ENCODE results near the gene VLDLR. TPM values are rescaled to one million over a fixed set of nuclear protein-coding genes. Genes with fewer than 3 reads are reported as not detected.

The VLDLR gene
- polyA plus RNA-seq, 6 donors from 2014 or later = not detected

DNA sequence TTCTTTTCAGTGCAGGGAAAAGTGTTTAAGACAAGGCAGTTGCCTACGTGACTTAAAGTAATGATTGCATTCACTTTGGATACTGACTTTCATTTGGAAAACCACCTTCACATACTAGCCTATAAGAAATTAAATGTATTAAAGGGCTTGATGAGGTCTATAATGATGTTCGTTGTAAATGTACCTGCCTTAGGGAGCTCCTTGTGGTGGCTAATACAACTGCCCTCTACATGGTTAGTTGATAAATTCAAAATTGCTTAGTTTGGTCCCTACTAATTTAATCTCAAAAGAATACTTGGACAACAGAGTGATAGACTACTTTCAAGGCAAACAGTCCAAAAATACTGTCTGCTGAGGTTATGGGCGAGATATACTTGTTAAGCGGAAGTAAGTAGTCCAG, 3.8 kb downstream of the VLDLR start:
- DNase-seq = no peak
- Mint-ChIP-seq H3K27ac (no peak overlapping the region), H3K9me3 (no peaks in the 10 kb centered on the region), H3K4me1 (peaks cover 10 to 22% (median 17%) of the 10 kb centered on the region in 3 donors), H3K4me3 (no peak overlapping the region), H3K27me3 (peaks cover 50 to 57% (median 52%) of the 10 kb centered on the region in 3 donors), H3K36me3 (no peaks in the 10 kb centered on the region)
- no peak for ATAC-seq (ENCODE audit: low read depth in 2 of 2)

DNA sequence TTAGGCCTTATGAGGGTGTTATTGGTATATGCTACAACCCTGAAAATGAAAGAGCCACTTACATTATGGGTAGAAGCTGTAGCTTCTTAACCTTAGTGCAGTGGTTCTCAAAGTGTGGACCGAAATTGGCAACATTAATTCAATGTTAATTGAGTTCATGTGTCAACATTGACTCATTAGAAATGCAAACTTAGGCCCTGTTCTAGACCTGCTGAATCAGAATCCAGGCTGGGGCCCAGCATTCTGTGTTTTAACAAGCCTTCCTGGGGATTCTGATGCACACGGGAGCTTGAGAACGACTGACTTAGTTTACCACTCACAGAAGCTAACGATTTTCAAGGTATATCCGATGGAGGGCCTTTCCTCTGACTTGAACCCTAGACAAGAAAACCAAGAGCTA, 7.3 kb downstream of the VLDLR start:
- Mint-ChIP-seq H3K4me1 (no peaks in the 10 kb centered on the region), H3K27me3 (peaks cover 34 to 45% (median 40%) of the 10 kb centered on the region in 3 donors), H3K4me3 (no peak overlapping the region), H3K9me3 (peaks cover 0 to 9% (median 0%) of the 10 kb centered on the region in 7 donors), H3K36me3 (no peaks in the 10 kb centered on the region), H3K27ac (no peak overlapping the region)
- no peak for DNase-seq
- ATAC-seq (ENCODE audit: low read depth in 2 of 2) = no peak

DNA sequence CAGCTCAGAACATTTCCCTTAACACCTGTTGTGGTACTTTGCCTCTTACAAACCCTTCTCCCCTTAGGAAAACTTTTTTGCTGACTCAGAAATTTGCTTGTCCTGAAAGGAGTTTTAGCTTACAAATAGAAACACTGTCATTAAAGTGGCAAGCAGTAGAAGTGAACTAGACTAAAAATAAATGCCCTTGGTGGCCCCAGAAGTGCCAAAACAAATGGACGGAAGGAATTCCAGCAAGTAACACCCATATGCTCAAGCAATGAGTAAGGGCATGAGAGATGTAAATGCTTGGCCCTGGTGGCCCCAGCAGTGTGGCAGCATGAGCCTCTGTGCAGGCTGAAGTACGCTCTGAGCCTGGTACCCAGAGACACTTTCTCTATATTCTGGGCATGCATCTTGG, 8.6 kb downstream of the VLDLR start:
- H3K27ac Mint-ChIP-seq = no peak overlapping the region
- H3K4me3 Mint-ChIP-seq = no peak overlapping the region
- H3K4me1 Mint-ChIP-seq = no peaks in the 10 kb centered on the region
- ATAC-seq (ENCODE audit: low read depth in 2 of 2) (no peak), DNase-seq (no peak)
- peaks cover 34 to 41% (median 34%) of the 10 kb centered on the region in 3 donors for H3K27me3 Mint-ChIP-seq
- peaks cover 0 to 9% (median 0%) of the 10 kb centered on the region in 7 donors for H3K9me3 Mint-ChIP-seq
- H3K36me3 Mint-ChIP-seq = no peaks in the 10 kb centered on the region

DNA sequence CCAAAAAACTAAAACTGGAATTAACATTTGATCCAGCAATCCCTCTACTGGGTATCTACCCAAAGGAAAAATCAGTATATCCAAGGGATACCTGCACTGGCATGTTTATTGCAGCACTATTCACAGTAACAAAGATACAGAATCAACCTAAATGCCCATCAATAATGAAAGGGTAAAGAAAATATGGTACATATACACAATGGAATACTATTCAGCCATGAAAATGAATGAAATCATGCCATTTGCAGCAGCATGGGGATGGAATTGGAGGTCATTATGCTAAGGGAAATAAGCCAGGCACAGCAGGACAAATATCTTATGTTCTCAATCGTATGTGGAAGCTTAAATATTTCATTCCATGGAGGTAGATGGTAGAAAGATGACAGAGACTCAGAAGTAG, 9.7 kb downstream of the VLDLR start:
- H3K27ac Mint-ChIP-seq = peak overlapping the region in 1 of 6 donors; percentile 27
- no peaks in the 10 kb centered on the region for H3K36me3 Mint-ChIP-seq
- no peaks in the 10 kb centered on the region for H3K4me1 Mint-ChIP-seq
- DNase-seq = no peak
- peaks cover 0 to 9% (median 0%) of the 10 kb centered on the region in 7 donors for H3K9me3 Mint-ChIP-seq
- ATAC-seq (ENCODE audit: low read depth in 2 of 2) = no peak
- H3K27me3 Mint-ChIP-seq = peaks cover 24 to 38% (median 37%) of the 10 kb centered on the region in 3 donors
- no peak overlapping the region for H3K4me3 Mint-ChIP-seq

DNA sequence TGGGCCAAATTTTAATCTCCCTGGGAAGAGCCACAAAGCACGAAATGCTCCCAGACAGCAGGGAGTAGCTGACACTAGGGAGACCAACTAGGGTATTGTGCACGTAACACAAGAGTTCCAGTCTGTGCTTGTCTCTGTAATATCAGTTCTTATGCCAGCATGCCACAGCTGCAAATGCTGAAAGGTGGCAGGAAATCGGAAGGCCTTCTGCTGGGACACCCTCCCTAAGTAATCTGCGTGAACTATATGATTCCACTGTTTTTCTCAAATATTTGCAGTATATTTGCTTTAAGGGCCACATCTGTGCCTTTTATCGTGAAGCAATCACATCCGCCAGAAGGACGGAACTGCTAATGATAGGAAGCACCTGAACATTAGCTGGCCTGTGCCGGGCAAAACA, 12.6 kb downstream of the VLDLR start:
- no peak overlapping the region for H3K27ac Mint-ChIP-seq
- peaks cover 17 to 31% (median 23%) of the 10 kb centered on the region in 3 donors for H3K27me3 Mint-ChIP-seq
- H3K4me3 Mint-ChIP-seq = no peak overlapping the region
- H3K36me3 Mint-ChIP-seq = no peaks in the 10 kb centered on the region
- no peaks in the 10 kb centered on the region for H3K4me1 Mint-ChIP-seq
- ATAC-seq (ENCODE audit: low read depth in 2 of 2) (no peak), DNase-seq (no peak)
- peaks cover 0 to 9% (median 0%) of the 10 kb centered on the region in 7 donors for H3K9me3 Mint-ChIP-seq

DNA sequence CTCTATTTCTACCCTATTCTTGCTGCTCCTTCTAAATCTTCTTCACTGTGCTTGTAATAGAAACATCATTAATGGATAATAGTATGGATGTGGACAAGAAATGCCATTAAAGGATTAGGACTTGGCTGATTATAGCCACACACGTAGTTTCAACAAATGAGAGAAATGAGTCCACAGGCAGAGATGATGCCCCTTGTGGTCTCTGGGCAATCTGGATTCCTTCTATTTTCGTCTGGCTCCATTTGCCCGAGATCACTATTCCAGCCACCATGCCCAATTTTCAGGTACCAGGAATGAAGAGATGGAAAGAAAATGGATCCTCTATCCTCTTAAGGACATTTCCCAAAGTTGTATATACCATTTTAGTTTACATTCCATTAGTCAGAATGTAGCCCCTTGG, 13.2 kb downstream of the VLDLR start:
- no peaks in the 10 kb centered on the region for H3K4me1 Mint-ChIP-seq
- no peak overlapping the region for H3K4me3 Mint-ChIP-seq
- peaks cover 17 to 31% (median 23%) of the 10 kb centered on the region in 3 donors for H3K27me3 Mint-ChIP-seq

DNA sequence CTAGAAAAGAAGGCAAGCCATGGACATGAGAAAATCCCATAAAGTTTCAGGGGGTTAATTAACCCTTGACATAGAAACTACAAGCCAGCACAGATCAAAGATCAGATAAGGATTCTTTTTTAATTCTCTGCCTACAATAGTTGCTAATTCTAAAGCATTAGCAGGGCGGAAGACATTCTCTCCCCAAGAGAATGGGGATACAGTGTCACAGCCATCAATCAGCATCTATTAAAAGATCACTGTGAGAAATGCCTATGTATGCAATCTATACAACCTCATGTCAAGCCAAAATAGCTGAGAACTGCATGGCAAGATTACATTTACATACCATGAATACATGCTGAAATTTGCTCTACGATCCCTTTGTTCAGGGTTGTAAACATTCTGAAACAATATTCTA, 14.3 kb downstream of the VLDLR start:
- Mint-ChIP-seq H3K9me3 (peaks cover 0 to 7% (median 0%) of the 10 kb centered on the region in 7 donors), H3K36me3 (no peaks in the 10 kb centered on the region), H3K4me1 (no peaks in the 10 kb centered on the region), H3K27me3 (peaks cover 17 to 31% (median 19%) of the 10 kb centered on the region in 3 donors), H3K4me3 (no peak overlapping the region), H3K27ac (no peak overlapping the region)
- ATAC-seq (ENCODE audit: low read depth in 2 of 2) (no peak), DNase-seq (no peak)

More for the DNA sequence above, 13.2 kb downstream of the VLDLR start:
- H3K27ac Mint-ChIP-seq = no peak overlapping the region
- DNase-seq (no peak), ATAC-seq (ENCODE audit: low read depth in 2 of 2) (no peak)
- no peaks in the 10 kb centered on the region for H3K36me3 Mint-ChIP-seq
- peaks cover 0 to 9% (median 0%) of the 10 kb centered on the region in 7 donors for H3K9me3 Mint-ChIP-seq

DNA sequence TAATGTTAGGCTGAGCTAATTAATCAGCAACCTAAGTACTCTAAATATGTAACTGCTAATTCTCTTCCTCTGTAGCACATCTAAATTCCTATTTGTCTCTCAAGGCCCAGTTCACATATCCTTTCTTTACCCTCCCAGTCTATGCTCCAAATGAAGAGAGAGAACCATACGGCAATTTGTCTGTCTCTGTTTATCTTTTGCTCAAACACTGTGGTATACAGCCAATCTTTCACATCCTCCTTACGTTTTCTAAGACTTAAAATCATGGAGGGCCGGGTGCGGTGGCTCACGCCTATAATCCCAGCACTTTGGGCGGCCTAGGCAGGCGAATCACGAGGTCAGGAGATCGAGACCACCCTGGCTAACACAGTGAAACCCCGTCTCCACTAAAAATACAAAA, 15.8 kb downstream of the VLDLR start:
- Mint-ChIP-seq H3K4me1 (no peaks in the 10 kb centered on the region), H3K27ac (no peak overlapping the region), H3K36me3 (no peaks in the 10 kb centered on the region), H3K9me3 (no peaks in the 10 kb centered on the region), H3K4me3 (no peak overlapping the region), H3K27me3 (peaks cover 6 to 22% (median 18%) of the 10 kb centered on the region in 3 donors)
- DNase-seq (no peak), ATAC-seq (ENCODE audit: low read depth in 2 of 2) (no peak)

DNA sequence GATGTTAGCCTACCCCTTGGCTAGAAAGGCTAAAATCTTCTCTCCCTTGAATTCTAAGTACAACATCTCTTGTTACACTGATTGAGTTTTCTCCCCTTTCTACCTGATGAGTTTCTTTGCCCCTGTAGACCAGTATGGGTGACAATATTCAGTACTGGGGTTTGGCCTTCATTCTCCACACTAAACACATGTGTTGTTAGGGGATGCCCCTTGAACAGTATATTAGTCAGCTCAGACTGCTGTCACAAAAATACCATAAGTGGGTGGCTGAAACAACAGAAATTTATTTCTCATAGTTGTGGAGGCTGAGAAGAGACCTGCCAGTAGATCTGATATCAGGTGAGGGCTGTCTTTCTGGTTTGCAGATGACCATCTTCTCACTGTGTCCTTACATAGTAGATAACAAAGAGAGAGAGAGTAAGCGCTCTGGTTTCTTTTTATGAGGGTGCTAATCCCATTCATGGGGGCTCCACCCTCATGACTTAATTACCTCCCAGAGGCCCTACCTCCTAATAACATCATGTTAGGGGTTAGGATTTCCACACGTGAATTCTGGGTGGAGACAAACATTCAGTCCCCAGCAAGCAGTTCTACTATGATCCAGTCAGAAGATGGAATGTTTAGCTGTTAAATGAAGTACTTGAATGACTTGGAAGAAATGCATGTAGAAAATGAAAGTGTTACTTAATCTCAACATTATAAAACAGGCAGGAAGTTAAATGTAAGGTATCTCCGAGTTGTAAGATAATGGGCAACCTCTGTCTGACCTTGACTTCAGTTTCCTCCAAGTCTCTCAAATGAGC, 17.5 kb downstream of the VLDLR start:
- peaks cover 0 to 2% (median 0%) of the 10 kb centered on the region in 7 donors for H3K9me3 Mint-ChIP-seq
- peaks cover 6 to 19% (median 12%) of the 10 kb centered on the region in 3 donors for H3K27me3 Mint-ChIP-seq
- DNase-seq (no peak), ATAC-seq (ENCODE audit: low read depth in 2 of 2) (no peak)
- no peak overlapping the region for H3K27ac Mint-ChIP-seq
- H3K4me3 Mint-ChIP-seq = no peak overlapping the region
- H3K36me3 Mint-ChIP-seq = no peaks in the 10 kb centered on the region
- no peaks in the 10 kb centered on the region for H3K4me1 Mint-ChIP-seq

DNA sequence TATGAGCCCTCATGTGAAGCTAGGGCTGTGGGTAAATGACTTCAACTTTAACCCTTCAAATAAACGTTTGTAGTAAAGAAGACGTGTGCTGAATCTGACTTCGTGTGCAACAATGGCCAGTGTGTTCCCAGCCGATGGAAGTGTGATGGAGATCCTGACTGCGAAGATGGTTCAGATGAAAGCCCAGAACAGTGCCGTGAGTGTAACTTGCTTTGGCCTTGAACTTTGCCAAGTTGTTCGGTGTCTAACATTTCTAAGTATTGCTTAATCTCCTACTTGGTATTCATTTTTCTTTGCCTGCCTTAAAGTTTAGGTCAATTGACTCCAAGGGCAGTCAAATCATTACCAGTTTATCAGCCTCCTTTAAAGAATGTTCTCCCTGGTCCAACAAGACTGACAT, 18.2 kb downstream of the VLDLR start:
- Mint-ChIP-seq H3K36me3 (no peaks in the 10 kb centered on the region), H3K27me3 (peaks cover under 1 to 12% (median 5%) of the 10 kb centered on the region in 3 donors)

DNA sequence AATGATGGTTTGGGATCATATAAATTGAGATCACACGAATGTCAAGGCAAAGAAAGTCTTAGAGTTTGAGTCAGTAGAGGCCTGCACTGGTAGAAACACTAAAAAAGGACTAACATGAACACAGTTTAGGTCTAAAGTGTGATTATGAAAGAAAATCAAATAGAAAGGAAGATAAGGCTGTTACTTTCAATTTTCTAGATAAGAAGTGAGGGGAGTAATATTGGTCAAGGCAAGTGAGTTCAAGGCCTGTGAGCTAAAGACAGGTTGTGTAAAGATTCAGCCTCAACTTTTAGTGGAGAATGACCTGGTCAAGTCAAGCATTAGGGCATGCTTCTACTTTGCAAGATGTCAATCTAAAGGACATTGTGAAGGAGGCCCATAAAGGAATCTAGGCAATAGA, 19.0 kb downstream of the VLDLR start:
- Mint-ChIP-seq H3K9me3 (peaks cover 0 to 2% (median 0%) of the 10 kb centered on the region in 7 donors), H3K27me3 (peaks cover 0 to 4% (median 1%) of the 10 kb centered on the region in 3 donors), H3K36me3 (no peaks in the 10 kb centered on the region), H3K4me1 (no peaks in the 10 kb centered on the region), H3K27ac (no peak overlapping the region), H3K4me3 (no peak overlapping the region)
- no peak for ATAC-seq (ENCODE audit: low read depth in 2 of 2)
- no peak for DNase-seq

More for the DNA sequence above, 18.2 kb downstream of the VLDLR start:
- H3K9me3 Mint-ChIP-seq = peaks cover 0 to 2% (median 0%) of the 10 kb centered on the region in 7 donors
- no peak overlapping the region for H3K27ac Mint-ChIP-seq
- no peaks in the 10 kb centered on the region for H3K4me1 Mint-ChIP-seq
- ATAC-seq (ENCODE audit: low read depth in 2 of 2) (no peak), DNase-seq (no peak)
- no peak overlapping the region for H3K4me3 Mint-ChIP-seq

DNA sequence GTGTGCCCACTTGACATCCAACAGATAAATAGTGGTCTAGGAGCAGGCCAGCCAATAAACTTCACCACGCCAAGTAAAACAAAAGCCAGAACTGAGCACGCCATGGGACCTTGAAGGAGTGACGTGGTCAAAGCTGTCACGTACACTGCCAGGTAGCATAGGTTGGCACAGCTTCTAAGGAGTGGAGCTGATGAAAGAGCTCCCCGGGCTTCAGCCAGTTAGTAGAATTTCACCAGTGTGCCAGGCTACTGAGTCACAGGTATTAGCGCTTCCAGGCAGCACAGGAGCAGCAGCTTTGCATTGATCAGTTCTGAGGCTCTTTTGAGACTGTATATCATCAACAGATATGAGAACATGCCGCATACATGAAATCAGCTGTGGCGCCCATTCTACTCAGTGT, 19.4 kb downstream of the VLDLR start:
- Mint-ChIP-seq H3K4me1 (no peaks in the 10 kb centered on the region), H3K9me3 (peaks cover 0 to 2% (median 0%) of the 10 kb centered on the region in 7 donors), H3K27ac (no peak overlapping the region), H3K27me3 (no peaks in the 10 kb centered on the region), H3K36me3 (no peaks in the 10 kb centered on the region), H3K4me3 (no peak overlapping the region)
- ATAC-seq (ENCODE audit: low read depth in 2 of 2) (no peak), DNase-seq (no peak)

DNA sequence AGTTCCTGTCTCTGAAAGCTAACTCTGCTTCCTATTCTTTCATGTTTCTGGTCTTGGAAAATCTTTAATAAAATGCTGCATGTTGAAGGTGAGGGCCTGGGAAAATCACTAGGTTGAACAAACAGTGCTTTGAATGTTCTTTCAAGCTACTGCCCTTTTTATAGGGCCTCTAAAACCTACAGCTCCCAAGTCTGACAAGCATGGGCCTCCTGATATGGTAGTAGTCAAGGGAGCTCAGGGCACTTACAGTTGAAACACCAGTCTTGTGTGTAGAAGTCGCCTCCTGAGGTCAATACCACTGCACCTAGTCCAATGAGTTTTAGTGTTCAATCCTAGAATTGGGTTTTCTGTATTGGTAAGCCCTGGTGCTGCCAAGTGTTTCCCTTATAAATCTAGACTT, 20.5 kb downstream of the VLDLR start:
- DNase-seq = no peak
- no peaks in the 10 kb centered on the region for H3K36me3 Mint-ChIP-seq
- H3K27ac Mint-ChIP-seq = no peak overlapping the region
- peaks cover 0 to 2% (median 0%) of the 10 kb centered on the region in 7 donors for H3K9me3 Mint-ChIP-seq
- ATAC-seq (ENCODE audit: low read depth in 2 of 2) = no peak
- no peak overlapping the region for H3K4me3 Mint-ChIP-seq
- no peaks in the 10 kb centered on the region for H3K27me3 Mint-ChIP-seq
- no peaks in the 10 kb centered on the region for H3K4me1 Mint-ChIP-seq

DNA sequence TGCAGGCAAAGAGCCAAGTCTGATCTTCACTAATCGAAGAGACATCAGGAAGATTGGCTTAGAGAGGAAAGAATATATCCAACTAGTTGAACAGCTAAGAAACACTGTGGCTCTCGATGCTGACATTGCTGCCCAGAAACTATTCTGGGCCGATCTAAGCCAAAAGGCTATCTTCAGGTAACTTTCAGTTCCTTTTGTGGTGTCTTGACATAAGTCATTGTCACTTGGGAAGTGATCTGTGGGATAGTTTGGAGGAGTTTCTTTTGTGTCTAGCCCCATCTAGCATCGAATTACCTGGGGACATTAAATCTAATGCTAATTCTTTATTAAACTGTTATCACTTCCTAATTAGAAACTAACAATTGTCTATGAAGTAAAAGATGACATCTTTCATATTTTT, 24.0 kb downstream of the VLDLR start:
- Mint-ChIP-seq H3K4me3 (no peak overlapping the region), H3K27me3 (no peaks in the 10 kb centered on the region), H3K4me1 (no peaks in the 10 kb centered on the region), H3K36me3 (no peaks in the 10 kb centered on the region), H3K9me3 (peaks cover 0 to 2% (median 0%) of the 10 kb centered on the region in 7 donors), H3K27ac (no peak overlapping the region)
- DNase-seq (no peak), ATAC-seq (ENCODE audit: low read depth in 2 of 2) (no peak)
